ENCODE data around the gene VTN.

The VTN gene

DNA sequence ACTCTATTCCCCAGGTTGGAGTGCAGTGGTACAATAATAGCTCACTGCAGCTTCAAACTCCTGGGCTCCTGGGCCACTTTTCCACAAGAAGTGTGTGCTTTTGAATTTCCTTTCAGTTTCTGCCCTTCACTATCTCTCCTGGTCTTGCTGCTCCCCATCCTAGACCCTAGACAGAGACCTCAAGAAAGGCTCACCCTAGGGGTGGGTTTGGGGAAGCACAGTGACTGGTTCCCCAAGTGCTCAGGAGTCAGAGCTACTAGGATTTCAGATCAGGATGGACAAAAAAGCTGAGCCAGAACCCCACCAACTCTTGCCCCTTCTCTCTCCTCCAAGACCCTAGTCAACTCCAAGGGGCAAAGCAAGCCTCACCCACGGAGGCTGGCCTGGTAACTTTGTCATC lies 3.5 kb downstream of the VTN start:
- no peak overlapping the region for H3K4me3 ChIP-seq (replicated peaks in 1 of 2; ENCODE audit: low read depth in 2 of 2, low read length in 2 of 2)
- no peak for DNase-seq (ENCODE audit: low read depth in 2 of 2)
- TF ChIP-seq, protein P1, sequence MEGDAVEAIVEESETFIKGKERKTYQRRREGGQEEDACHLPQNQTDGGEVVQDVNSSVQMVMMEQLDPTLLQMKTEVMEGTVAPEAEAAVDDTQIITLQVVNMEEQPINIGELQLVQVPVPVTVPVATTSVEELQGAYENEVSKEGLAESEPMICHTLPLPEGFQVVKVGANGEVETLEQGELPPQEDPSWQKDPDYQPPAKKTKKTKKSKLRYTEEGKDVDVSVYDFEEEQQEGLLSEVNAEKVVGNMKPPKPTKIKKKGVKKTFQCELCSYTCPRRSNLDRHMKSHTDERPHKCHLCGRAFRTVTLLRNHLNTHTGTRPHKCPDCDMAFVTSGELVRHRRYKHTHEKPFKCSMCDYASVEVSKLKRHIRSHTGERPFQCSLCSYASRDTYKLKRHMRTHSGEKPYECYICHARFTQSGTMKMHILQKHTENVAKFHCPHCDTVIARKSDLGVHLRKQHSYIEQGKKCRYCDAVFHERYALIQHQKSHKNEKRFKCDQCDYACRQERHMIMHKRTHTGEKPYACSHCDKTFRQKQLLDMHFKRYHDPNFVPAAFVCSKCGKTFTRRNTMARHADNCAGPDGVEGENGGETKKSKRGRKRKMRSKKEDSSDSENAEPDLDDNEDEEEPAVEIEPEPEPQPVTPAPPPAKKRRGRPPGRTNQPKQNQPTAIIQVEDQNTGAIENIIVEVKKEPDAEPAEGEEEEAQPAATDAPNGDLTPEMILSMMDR (IDR thresholded peaks at IDR 0.05; ENCODE audit: low read depth, low read length): no peak

DNA sequence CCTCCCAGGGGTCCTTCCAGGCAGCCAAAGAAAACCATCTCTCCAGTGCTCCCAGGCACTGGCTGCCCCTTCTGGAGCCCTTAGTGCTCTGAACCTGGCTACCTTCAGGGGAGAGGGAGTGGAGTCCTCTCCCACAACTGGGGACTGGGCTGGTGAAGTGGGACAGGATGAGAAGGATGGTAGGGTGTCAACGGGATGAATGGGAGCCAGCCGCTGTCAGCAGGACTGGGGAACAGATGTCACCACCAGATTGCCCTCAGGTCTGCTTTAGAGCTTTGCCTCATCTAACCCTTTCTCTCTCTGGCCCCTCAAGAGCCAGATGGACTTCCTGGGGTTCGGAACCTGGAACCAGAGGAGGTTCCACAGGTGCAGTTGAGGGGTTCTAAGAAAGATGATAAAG lies 4.6 kb downstream of the VTN start:
- H3K4me3 ChIP-seq (replicated peaks in 1 of 2; ENCODE audit: low read depth in 2 of 2, low read length in 2 of 2): no peak overlapping the region
- TF ChIP-seq, protein P1 (IDR thresholded peaks at IDR 0.05; ENCODE audit: low read depth, low read length): no peak
- no peak for DNase-seq (ENCODE audit: low read depth in 2 of 2)

DNA sequence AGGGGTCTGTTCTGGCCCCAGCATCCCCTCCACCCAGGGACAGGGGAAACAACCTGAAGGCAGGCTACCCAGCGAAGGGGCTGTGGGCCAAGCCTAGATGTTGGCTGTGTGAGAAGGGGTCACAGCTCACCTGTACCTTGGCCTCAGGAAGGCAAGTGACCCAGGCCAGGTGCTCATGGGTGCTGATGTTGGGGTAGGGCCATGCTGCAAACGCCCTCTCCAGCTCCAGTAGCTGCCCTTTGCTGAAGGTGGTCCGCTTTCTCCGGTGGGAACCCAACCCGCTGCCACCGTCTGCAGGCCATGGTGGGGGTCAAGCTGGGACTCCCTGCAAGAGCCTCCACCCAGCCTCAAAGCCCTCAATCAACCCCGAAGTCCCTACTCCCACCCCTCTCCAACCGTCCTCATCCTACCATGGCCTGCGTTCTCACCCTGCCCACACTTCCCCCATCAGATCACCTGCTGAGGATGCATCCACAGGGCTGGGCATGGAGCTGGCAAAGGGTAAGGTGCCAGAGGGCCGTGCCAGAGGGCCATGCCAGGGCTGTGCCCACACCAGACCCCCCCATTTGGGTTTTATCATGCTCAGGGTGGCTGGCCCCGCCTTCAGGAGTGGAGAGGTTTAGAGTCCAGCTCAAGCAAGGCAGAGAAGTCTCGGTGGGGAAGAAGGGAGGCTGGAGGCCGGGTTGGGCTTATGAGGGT lies 5.3 kb downstream of the VTN start, which contains the start of gene SEBOX:
Gene SEBOX, minus strand, starts transcription at position 535 of the 699 bp plus-strand sequence. Its CDS starts 48 bp downstream, at position 487.
- TF ChIP-seq, protein P1 (IDR thresholded peaks at IDR 0.05; ENCODE audit: low read depth, low read length): no peak
- H3K4me3 ChIP-seq (replicated peaks in 1 of 2; ENCODE audit: low read depth in 2 of 2, low read length in 2 of 2): no peak within 1 kb of the TSS
- DNase-seq (ENCODE audit: low read depth in 2 of 2): no peak

DNA sequence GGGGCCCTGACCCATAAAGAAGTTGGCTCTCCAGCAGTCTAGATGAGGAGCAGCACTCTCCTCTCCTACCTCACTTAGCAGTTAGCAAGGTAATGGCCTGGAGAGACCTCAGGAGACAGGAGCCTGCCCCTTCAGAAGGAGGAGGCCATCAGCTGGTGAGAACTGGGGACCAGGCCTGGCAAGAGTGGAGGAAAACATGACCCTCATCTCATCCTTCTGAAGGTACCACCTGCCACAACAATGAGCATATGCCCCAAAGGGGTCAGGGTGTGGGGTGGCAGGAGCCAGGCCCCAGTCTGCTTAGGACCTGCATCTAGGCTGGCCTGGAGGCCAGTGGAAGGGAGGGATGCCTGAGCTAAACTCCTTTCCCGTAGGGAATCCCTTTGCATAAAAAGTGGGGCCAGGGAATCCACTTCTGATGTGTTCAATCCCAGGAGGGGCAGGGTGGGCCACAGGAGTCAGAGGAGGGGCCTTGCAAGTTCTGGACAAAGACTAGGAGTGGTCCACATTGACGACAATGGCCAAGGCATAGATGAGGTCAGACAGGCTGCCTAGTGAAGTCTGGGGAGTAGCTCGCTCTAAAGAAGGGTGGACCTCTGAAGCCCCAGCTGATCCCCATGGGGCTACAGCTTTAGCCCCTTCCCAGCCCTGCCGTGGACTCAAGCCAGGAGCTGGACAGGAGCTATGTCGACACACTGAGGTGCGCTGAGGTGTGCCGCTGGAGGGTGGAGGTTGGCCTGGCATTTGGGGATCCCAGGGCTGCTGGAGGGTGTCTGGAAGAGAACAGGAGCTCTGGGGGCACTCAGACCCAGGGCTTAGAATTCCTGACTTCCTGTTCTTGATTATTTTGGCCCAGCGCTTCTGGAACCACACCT lies 6.1 kb downstream of the VTN start:
- no peak overlapping the region for H3K4me3 ChIP-seq (replicated peaks in 1 of 2; ENCODE audit: low read depth in 2 of 2, low read length in 2 of 2)
- TF ChIP-seq, protein P1 (IDR thresholded peaks at IDR 0.05; ENCODE audit: low read depth, low read length): no peak
- no peak for DNase-seq (ENCODE audit: low read depth in 2 of 2)

DNA sequence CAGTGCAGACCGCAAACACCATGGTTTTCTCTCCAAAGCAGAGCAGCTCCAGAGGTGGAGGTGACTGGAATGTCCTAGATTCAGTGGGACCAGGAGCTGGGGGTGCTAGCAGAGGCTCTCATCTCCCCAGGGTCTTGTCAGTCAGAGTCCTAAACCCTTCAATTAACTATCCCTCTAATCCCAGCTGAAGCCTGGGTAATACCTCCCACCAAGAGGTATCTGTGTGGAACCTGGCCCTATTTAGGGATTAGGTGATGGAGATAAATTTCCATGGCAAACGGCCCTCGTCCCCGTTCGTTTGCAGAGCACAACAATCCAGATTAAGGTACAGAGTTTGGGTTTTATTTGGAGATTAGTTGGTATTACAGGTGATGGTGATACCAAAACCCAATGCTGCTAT lies 6.9 kb downstream of the VTN start:
- TF ChIP-seq, protein P1 (IDR thresholded peaks at IDR 0.05; ENCODE audit: low read depth, low read length): no peak
- DNase-seq (ENCODE audit: low read depth in 2 of 2): no peak
- no peak overlapping the region for H3K4me3 ChIP-seq (replicated peaks in 1 of 2; ENCODE audit: low read depth in 2 of 2, low read length in 2 of 2)

DNA sequence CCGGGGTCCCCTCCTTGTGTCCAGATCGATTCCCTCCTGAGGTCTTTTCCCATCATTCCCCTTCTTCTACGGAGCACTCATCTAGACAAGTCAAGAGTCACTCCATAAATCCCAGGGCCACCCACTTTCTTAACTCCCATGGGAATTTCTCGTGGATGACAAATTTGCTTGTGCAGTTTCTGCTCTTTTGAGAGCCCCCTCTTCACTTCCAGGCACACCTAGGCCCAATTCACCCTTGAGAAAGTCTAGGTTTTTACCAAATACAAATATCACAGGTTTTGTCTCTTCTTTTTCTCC lies 12.3 kb downstream of the VTN start:
- peak overlapping the region; percentile 90 to 96 for H3K4me3 ChIP-seq (replicated peaks in 1 of 2; ENCODE audit: low read depth in 2 of 2, low read length in 2 of 2)
- no peak for DNase-seq (ENCODE audit: low read depth in 2 of 2)
- TF ChIP-seq, protein P1 (IDR thresholded peaks at IDR 0.05; ENCODE audit: low read depth, low read length): no peak

Data from cardiac fibroblast (primary cell).